BLaER1 (cell line): ENCODE measurements around the gene GMEB2.
"Not testable (repeated sequence)": the region's sequence is repeated elsewhere in the genome, so short reads cannot be mapped to it uniquely, and the experiment has no call there.

ENCODE experiments used
- H3K27ac ChIP-seq: shearing (Covaris generic); formaldehyde crosslinking; 2 replicates; pipeline ENCODE4 v1.8.1; 2022
- H3K27me3 ChIP-seq: shearing (Covaris generic); formaldehyde crosslinking; 2 replicates; pipeline ENCODE4 v1.8.1; 2022
- H3K36me3 ChIP-seq: shearing (Covaris generic); formaldehyde crosslinking; 2 replicates; pipeline ENCODE4 v1.8.1; 2022
- H3K4me1 ChIP-seq: shearing (Covaris generic); formaldehyde crosslinking; 2 replicates; pipeline ENCODE4 v1.8.1; 2022
- H3K4me2 ChIP-seq: shearing (Covaris generic); formaldehyde crosslinking; 2 replicates; pipeline ENCODE4 v1.8.1; 2022
- H3K4me3 ChIP-seq: shearing (Covaris generic); formaldehyde crosslinking; 2 replicates; pipeline ENCODE4 v1.8.1; 2022
- H3K9ac ChIP-seq: shearing (Covaris generic); formaldehyde crosslinking; 2 replicates; pipeline ENCODE4 v1.8.1; 2022
- H3K9me3 ChIP-seq: shearing (Covaris generic); formaldehyde crosslinking; 2 replicates; pipeline ENCODE4 v1.8.1; 2022
- H4K20me1 ChIP-seq: shearing (Covaris generic); formaldehyde crosslinking; 2 replicates; pipeline ENCODE4 v1.8.1; 2022
- Cebpa-rat ChIP-seq: shearing (Covaris generic); IDR thresholded peaks from 2 replicates; pipeline ENCODE4 v1.8.1; 2022

GMEB2 gene

GRCh38 chr20:63664143-63664851 lies 37.4 kb upstream of the GMEB2 start:
- H3K9me3 ChIP-seq, result no peaks in the 10 kb centered on the region
- H3K9ac ChIP-seq, result no peak overlapping the region
- H3K4me2 ChIP-seq, result no peak overlapping the region
- peaks cover 98% of the 10 kb centered on the region for H3K36me3 ChIP-seq
- no peaks in the 10 kb centered on the region for H4K20me1 ChIP-seq
- H3K4me3 ChIP-seq, result no peak overlapping the region
- no peak overlapping the region for H3K27ac ChIP-seq
- H3K27me3 ChIP-seq, result no peaks in the 10 kb centered on the region
- peaks cover 12% of the 10 kb centered on the region for H3K4me1 ChIP-seq
- TF ChIP-seq Cebpa-rat, result no peak

GRCh38 chr20:63663332-63664066 lies 36.6 kb upstream of the GMEB2 start:
- peaks cover 18% of the 10 kb centered on the region for H3K4me1 ChIP-seq
- peaks cover 91% of the 10 kb centered on the region for H3K36me3 ChIP-seq
- no peak overlapping the region for H3K4me2 ChIP-seq
- TF ChIP-seq Cebpa-rat, result no peak
- no peaks in the 10 kb centered on the region for H4K20me1 ChIP-seq
- no peak overlapping the region for H3K9ac ChIP-seq
- H3K9me3 ChIP-seq, result no peaks in the 10 kb centered on the region
- no peak overlapping the region for H3K4me3 ChIP-seq
- no peaks in the 10 kb centered on the region for H3K27me3 ChIP-seq
- H3K27ac ChIP-seq, result no peak overlapping the region

GRCh38 chr20:63662813-63663189 lies 35.9 kb upstream of the GMEB2 start:
- TF ChIP-seq Cebpa-rat, result no peak
- no peaks in the 10 kb centered on the region for H3K9me3 ChIP-seq
- H3K4me2 ChIP-seq, result no peak overlapping the region
- no peaks in the 10 kb centered on the region for H3K27me3 ChIP-seq
- H3K4me1 ChIP-seq, result peaks cover 18% of the 10 kb centered on the region
- H3K27ac ChIP-seq, result no peak overlapping the region
- no peak overlapping the region for H3K9ac ChIP-seq
- no peak overlapping the region for H3K4me3 ChIP-seq
- H4K20me1 ChIP-seq, result no peaks in the 10 kb centered on the region
- H3K36me3 ChIP-seq, result peaks cover 84% of the 10 kb centered on the region

- Histone ChIP-seq H3K4me1 (peaks cover 24% of the 10 kb centered on the region), H4K20me1 (no peaks in the 10 kb centered on the region), H3K27ac (no peak overlapping the region), H3K4me2 (no peak overlapping the region), H3K27me3 (no peaks in the 10 kb centered on the region), H3K4me3 (no peak overlapping the region), H3K9me3 (no peaks in the 10 kb centered on the region), H3K36me3 (peaks cover 78% of the 10 kb centered on the region), H3K9ac (no peak overlapping the region)
- no peak for TF ChIP-seq Cebpa-rat
Measured at GRCh38 chr20:63661959-63662812, 35.3 kb upstream of the GMEB2 start.

GRCh38 chr20:63661108-63661507 lies 34.2 kb upstream of the GMEB2 start:
- no peak for TF ChIP-seq Cebpa-rat

GRCh38 chr20:63660622-63661021 lies 33.7 kb upstream of the GMEB2 start:
- Histone ChIP-seq H3K9ac (peak overlapping the region; percentile 41), H3K36me3 (peaks cover 63% of the 10 kb centered on the region), H3K4me2 (no peak overlapping the region), H3K9me3 (no peaks in the 10 kb centered on the region), H3K27ac (no peak overlapping the region), H4K20me1 (no peaks in the 10 kb centered on the region), H3K27me3 (no peaks in the 10 kb centered on the region), H3K4me1 (peaks cover 40% of the 10 kb centered on the region), H3K4me3 (no peak overlapping the region)
- TF ChIP-seq Cebpa-rat, result no peak

More at GRCh38 chr20:63661108-63661507, 34.2 kb upstream of the GMEB2 start:
- peaks cover 35% of the 10 kb centered on the region for H3K4me1 ChIP-seq
- H3K9me3 ChIP-seq, result no peaks in the 10 kb centered on the region
- no peak overlapping the region; the same call in 1 of the 2 replicates for H3K9ac ChIP-seq
- H3K27ac ChIP-seq, result no peak overlapping the region
- peaks cover 68% of the 10 kb centered on the region for H3K36me3 ChIP-seq
- H3K4me3 ChIP-seq, result no peak overlapping the region
- H3K4me2 ChIP-seq, result no peak overlapping the region
- H4K20me1 ChIP-seq, result no peaks in the 10 kb centered on the region
- no peaks in the 10 kb centered on the region for H3K27me3 ChIP-seq

- H3K27me3 ChIP-seq, H3K4me2 ChIP-seq, H3K27ac ChIP-seq, H3K9me3 ChIP-seq, H4K20me1 ChIP-seq, H3K4me3 ChIP-seq: not testable (repeated sequence)
- Histone ChIP-seq H3K4me1 (peaks cover 43% of the 10 kb centered on the region), H3K9ac (peak overlapping the region; percentile 41; the same call in 1 of the 2 replicates), H3K36me3 (peaks cover 59% of the 10 kb centered on the region)
Measured at GRCh38 chr20:63660174-63660573, 33.3 kb upstream of the GMEB2 start.

- no peaks in the 10 kb centered on the region for H3K9me3 ChIP-seq
- peak overlapping the region; percentile 99; the same call in 1 of the 2 replicates for H3K27ac ChIP-seq
- peak overlapping the region; percentile 99 for H3K4me2 ChIP-seq
- peaks cover 47% of the 10 kb centered on the region for H3K4me1 ChIP-seq
- no peak for TF ChIP-seq Cebpa-rat
- peak overlapping the region; percentile 81 for H3K4me3 ChIP-seq
- no peaks in the 10 kb centered on the region for H4K20me1 ChIP-seq
- peaks cover 51% of the 10 kb centered on the region for H3K36me3 ChIP-seq
- peak overlapping the region; percentile 97 for H3K9ac ChIP-seq
- no peaks in the 10 kb centered on the region for H3K27me3 ChIP-seq
Measured at GRCh38 chr20:63659370-63659769, 32.5 kb upstream of the GMEB2 start.

GRCh38 chr20:63658749-63659187 lies 31.9 kb upstream of the GMEB2 start:
- peaks cover 52% of the 10 kb centered on the region for H3K4me1 ChIP-seq
- H3K27ac ChIP-seq, result peak overlapping the region; percentile 99
- H3K4me2 ChIP-seq, result peak overlapping the region; percentile 99
- H3K4me3 ChIP-seq, result peak overlapping the region; percentile 81
- no peaks in the 10 kb centered on the region for H3K9me3 ChIP-seq
- no peaks in the 10 kb centered on the region for H3K27me3 ChIP-seq
- H3K36me3 ChIP-seq, result peaks cover 45% of the 10 kb centered on the region
- no peaks in the 10 kb centered on the region for H4K20me1 ChIP-seq
- TF ChIP-seq Cebpa-rat, result no peak
- peak overlapping the region; percentile 97 for H3K9ac ChIP-seq
